HG02759 (cell line): Measurements from ENCODE around the gene UGT1A10.
"Not testable (repeated sequence)": the region's sequence is repeated elsewhere in the genome, so short reads cannot be mapped to it uniquely, and the experiment has no call there.

ENCODE experiments used
- ATAC-seq: cut with Tn5 transposase; IDR thresholded peaks from one replicate; pipeline ENCODE4 v1.9.1; 2021; ENCODE audit warnings: mild to moderate bottlenecking, moderate library complexity; ENCODE audit not compliant: unreplicated experiment

UGT1A10 gene

DNA sequence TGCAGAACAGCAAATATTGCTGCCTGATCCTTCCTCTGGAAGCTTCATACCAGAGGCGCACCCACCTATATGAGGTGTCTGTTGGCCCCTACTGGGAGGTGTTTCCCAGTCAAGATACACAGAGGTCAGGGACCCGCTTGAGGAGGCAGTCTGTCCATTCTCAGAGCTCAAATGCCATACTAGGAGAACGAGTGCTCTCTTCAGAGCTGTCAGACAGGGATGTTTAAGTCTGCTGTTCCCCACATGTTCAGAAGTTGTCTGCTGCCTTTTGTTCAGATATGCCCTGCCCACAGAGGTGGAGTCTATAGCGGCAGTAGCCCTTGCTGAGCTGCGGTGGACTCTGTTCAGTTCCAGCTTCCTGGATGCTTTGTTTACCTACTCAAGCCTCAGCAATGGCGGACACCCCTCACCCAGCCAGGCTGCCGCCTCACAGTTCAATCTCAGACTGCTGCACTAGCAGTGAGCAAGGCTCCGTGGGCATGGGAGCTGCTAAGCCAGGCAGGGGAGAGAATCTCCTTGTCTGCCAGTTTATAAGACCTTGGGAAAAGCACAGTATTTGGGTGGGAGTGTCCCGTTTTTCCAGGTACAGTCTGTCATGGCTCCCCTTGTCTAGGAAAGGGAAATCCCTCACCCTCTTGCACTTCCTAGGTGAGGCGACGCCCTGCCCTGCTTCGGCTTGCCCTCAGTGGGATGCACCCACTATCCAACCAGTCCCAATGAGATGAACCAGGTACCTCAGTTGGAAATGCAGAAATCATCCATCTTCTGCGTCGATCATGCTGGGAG lies 100.8 kb downstream of the UGT1A10 start:
- not testable (repeated sequence) for ATAC-seq

GRCh38 chr2:233740870-233741269 lies 104.6 kb downstream of the UGT1A10 start:
- no peak for ATAC-seq

DNA sequence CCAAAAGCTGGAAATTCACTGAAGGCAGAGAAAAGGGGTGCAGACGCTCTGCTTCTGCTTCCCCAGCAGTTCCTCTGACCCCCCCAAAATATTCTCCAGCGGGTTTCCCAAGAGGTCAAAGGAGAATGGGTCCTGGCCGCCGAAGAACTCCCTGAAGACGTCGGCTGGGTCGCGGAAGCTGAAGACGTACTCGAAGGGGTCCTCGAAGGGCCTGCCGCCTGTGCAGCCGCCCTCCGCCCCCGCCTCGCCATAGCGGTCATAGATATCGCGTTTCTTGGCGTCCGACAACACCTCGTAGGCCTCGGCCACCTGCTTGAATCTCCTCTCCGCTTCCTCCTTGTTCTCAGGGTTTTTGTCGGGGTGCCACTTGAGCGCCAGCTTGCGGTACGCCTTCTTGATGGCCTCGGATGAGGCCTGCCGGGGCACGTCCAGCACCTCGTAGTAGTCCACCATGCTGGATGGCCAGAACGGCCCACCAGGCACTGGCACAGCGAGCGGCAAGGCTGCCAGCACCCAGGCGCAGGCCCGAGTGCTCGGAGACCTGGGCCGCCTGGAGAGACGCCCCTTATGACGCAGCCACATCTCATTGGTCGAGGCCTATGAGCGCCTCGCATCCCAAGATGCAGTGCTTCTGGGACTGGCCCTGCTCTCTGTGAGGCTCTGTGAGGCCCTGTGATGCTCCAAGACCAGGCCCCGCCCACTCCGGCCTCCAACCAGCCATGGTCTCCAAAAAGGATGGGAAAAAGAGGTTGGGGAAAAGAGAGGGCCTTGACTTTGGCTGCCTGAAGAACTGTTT lies 107.4 kb downstream of the UGT1A10 start:
- ATAC-seq, result no peak

DNA sequence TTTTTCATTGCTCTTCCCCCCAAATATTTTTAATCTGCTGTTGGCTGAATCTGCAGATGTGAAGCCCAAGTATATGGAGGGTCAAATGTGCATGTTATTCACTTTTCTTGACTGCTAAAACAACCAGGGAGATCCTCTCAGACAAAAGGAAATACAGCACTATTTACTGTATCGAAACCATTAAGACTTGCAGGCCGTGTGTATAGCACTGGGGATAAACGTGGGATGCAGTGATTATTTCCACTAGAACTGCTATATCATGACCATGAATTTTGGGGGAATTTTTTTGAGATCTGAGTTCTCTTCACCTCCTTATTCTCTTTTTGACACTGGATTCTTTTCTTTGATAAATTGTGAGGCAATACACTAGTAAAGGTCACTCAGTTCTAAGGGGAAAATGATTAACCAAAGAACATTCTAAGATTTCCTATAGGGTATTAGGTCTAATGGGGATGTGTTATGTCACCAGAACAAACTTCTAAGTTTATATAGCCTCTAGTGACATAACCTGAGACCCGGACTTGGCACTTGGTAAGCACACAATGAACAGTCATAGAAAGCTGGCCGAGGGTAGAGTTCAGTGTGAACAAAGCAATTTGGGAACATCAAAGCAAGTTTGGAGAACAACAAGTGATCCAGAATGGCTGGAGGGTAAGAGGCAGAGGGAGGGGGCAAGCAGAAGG lies 109.0 kb downstream of the UGT1A10 start:
- no peak for ATAC-seq

GRCh38 chr2:233745838-233746237 lies 109.6 kb downstream of the UGT1A10 start:
- not testable (repeated sequence) for ATAC-seq

DNA sequence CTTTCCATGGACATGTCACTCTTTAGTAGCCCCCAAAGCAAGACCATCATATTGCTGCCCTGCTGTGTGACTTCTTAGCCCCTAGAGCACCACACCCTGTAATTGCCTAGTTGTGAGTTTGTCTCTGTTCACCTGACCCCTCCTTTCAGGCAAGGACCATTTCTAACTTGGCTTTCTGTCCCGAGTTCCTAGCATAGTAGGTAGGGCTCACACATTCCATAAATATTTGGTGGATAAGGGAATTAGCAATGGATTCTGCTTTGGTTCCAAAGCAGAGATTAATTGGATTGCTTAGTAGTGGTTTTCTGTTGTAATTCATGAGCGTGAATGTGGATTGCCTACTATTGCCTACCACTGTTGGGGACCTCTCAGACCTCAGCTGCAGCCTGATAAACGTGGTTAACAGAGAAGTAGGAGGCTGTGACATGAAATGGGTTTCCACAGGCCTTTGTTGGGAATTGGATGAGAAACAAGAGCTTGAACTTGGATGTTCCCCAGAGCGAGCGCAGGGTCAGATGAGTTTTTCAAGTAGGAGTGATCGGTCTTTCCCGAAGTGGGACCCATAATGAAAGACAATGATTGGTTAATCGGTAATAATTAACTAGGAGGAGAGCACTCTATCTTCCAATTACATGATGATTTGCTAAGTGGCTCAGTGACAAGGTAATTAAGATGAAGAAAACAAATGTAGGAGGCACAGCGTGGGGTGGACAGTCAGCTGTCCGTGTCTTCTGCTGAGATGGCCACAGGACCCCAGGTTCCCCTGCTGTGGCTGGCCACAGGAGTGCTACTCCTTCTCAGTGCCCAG lies 110.4 kb downstream of the UGT1A10 start:
- no peak for ATAC-seq

GRCh38 chr2:233747283-233747544 lies 111.0 kb downstream of the UGT1A10 start:
- ATAC-seq, result no peak

DNA sequence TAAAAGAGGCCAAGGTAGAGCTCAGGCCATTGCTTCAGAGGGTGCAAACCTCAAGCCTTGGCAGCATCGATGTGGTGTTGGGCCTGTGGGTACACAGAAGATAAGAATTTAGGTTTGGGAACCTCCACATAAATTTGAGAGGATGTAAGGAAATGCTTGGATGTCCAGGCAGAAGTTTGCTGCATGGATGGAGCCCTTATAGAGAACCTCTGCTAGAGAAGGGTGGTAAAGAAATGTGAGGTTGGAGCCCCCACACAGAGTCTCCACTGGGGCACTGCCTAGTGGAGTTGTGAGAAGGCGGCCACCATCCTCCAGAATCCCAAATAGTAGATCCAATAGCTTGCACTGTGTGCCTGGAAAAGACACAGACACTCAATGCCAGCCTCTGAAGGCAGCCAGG lies 114.4 kb downstream of the UGT1A10 start:
- ATAC-seq, result not testable (repeated sequence)

- ATAC-seq, result not testable (repeated sequence)
These were observed 115.2 kb downstream of the UGT1A10 start for GRCh38 chr2:233751212-233752009.

DNA sequence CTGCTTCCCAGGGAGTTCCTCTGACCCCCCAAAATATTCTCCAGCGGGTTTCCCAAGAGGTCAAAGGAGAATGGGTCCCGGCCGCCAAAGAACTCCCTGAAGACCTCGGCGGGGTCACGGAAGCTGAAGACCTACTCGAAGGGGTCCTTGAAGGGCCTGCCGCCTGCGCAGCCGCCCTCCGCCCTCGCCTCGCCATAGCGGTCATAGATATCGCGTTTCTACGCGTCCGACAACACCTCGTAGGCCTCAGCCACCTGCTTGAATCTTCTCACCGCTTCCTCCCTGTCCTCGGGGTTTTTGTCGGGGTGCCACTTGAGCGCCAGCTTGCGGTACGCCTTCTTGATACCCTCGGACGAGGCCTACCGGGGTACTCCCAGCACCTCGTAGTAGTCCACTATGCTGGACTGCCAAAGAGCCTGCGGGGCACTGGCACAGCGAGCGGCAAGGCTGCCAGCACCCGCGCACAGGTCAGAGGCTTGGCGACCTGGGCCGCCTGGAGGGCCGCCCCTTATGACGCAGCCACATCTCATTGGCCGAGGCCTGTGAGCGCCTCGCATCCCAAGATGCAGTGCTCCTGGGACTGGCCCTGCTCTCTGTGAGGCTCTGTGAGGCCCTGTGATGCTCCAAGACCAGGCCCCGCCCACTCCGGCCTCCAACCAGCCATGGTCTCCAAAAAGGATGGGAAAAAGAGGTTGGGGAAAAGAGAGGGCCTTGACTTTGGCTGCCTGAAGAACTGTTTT lies 118.8 kb downstream of the UGT1A10 start:
- ATAC-seq, result no peak

DNA sequence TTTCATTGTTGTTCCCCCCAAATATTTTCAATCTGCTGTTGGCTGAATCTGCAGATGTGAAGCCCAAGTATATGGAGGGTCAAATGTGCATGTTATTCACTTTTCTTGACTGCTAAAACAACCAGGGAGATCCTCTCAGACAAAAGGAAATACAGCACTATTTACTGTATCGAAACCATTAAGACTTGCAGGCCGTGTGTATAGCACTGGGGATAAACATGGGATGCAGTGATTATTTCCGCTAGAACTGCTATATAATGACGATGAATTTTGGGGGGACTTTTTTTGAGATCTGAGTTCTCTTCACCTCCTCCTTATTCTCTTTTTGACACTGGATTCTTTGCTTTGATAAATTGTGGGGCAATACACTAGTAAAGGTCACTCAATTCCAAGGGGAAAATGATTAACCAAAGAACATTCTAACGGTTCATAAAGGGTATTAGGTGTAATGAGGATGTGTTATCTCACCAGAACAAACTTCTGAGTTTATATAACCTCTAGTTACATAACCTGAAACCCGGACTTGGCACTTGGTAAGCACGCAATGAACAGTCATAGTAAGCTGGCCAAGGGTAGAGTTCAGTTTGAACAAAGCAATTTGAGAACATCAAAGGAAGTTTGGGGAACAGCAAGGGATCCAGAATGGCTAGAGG lies 120.3 kb downstream of the UGT1A10 start:
- ATAC-seq, result no peak

DNA sequence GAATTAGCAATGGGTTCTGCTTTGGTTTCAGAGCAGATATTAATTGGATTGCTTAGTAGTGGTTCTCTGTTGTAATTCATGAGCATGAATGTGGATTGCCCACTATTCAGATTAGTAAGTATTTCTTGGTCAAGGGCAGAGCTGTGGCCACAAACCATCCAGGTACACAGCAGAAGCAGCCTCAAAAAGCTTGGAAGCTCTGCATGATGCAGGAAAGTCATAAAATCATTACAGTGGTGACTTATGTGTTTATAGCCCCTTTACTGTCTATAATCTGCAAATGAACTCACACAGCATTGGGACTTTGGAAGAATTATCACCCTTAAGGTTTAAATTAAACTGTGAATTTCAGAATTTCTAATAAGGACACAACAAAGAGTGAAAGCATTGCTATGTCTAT lies 121.9 kb downstream of the UGT1A10 start:
- ATAC-seq, result no peak

DNA sequence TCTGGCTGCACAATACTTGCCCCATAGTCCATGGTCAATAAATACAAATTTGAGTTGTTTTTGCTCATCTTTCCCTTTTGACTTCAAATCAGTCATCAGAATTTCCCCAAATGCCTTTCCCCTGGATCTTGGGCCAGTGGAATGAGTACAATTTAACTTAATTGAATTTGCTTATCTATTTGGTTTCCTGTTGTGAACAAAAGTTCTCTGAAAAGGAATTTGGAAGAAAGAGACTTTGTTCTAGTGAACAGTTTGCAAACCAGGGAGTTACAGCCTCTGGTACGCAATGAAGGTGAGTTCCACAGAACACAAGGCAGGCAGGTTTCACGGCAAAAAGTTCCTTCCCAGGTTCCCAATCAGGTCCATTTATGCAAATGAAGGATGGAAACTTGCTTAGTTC lies 122.6 kb downstream of the UGT1A10 start:
- ATAC-seq, result no peak

DNA sequence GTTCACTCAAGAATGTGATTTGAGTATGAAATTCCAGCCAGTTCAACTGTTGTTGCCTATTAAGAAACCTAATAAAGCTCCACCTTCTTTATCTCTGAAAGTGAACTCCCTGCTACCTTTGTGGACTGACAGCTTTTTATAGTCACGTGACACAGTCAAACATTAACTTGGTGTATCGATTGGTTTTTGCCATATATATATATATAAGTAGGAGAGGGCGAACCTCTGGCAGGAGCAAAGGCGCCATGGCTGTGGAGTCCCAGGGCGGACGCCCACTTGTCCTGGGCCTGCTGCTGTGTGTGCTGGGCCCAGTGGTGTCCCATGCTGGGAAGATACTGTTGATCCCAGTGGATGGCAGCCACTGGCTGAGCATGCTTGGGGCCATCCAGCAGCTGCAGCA lies 123.8 kb downstream of the UGT1A10 start, which contains the start of gene UGT1A1:
Gene UGT1A1 (plus strand): TSS at position 228 of the 400 bp plus-strand sequence. CDS start 18 bp downstream, at position 246.
- no peak for ATAC-seq

- ATAC-seq, result no peak
These were observed 125.0 kb downstream of the UGT1A10 start for GRCh38 chr2:233761040-233761769.

DNA sequence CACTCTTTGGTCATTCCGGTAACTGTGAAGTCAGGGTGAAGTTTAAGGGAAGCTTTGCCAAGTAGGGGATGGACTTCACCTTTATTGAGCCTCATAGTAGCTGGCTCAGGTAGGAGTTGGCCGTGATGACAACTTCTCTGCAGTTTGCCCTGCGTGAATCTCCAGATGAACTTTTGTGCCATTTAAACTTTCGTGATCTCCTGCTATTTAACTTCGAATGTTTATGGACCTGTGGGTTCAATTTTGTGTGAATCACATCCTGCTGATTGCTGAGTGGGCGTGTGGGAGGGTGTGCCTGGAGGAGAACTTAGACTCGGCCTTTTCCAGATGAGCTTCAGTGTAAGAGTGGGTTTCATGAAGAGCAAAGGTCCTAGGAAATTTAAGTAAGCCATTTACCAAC lies 128.0 kb downstream of the UGT1A10 start:
- no peak for ATAC-seq

GRCh38 chr2:233764761-233765160 lies 128.5 kb downstream of the UGT1A10 start:
- no peak for ATAC-seq

DNA sequence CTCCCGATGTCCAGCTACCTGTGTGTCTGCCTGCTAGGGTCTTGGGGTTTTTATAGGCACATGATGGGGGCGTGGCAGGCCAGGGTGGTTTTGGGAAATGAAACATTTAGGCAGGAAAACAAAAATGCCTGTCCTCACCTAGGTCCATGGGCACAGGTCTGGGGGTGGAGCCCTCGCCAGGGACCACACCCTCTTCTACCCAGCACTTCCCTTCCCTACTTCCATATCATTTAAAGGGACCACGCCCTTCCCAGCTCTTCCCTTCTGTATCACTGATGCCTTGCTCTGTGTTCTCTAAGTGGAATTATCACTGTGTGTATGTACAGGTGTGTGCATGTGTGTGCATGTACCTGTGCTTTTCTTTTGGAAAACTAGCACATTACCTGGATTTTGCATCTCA lies 130.2 kb downstream of the UGT1A10 start:
- ATAC-seq, result no peak
